K562 (cell line): ENCODE data around the gene LASP1. TPM values are rescaled to one million over a fixed set of nuclear protein-coding genes. Genes with fewer than 3 reads are reported as not detected.

Source experiments
- ATAC-seq: fragments of 200-7000 bp; cut with Tn5 transposase; 3 replicates; pipeline ENCODE4 v1.9.1; 2020; ENCODE audit warnings: moderate library complexity
- BruUV-seq: library from RNA; stranded (reverse); fragments of 400-500 nt; replicated peaks from 2 replicates; lab custom pipeline; 2021; lab: Mats Ljungman, UMichigan
- CTCF ChIA-PET: fragments of 300-600 bp; formaldehyde crosslinking; extraction: SDS; loops from one replicate; lab custom pipeline; 2021; ENCODE audit warnings: low intra/inter-chr PET ratio; lab: Yijun Ruan, JAX
- POLR2A ChIA-PET: fragments of 300-600, 350-650 bp; sonication (Branson Sonifier 250); formaldehyde crosslinking; extraction: SDS; loops from one replicate; lab custom pipeline; 2021; ENCODE audit warnings: antibody characterized with exemption, inconsistent platforms; lab: Yijun Ruan, JAX
- DNase-seq, 4 experiments: peaks; one replicate each; pipeline versions ENCODE4 v3.0.0 to v3.0.0-alpha.2; 2011 to 2018; ENCODE audit warnings: low spot score in 3 of 4, mixed read lengths in 3 of 4; ENCODE audit errors: extremely low read depth in 1 of 4
- FAIRE-seq: peaks from 2 replicates; lab custom pipeline; 2011; peaks lifted over from hg19 to GRCh38; lab: Jason Lieb, UNC
- H2AFZ ChIP-seq: 2 replicates; pipeline ENCODE4 v1.6.0; 2011; ENCODE audit warnings: low read depth, low read length, control low read depth, inconsistent platforms
- H3K27ac ChIP-seq: fragments of 200-600 bp; 3 replicates; pipeline ENCODE4 v1.8.0; 2011; ENCODE audit warnings: low read depth, mild to moderate bottlenecking, control low read depth, inconsistent platforms, low read length, moderate library complexity, mixed read lengths; ENCODE audit errors: extremely low read depth
- H3K27me3 ChIP-seq, 2 experiments: fragments of 300-600 bp in 1 of 2; 2 replicates in 1 of 2; 3 replicates in 1 of 2; pipeline versions ENCODE4 v1.6.0 to v1.8.0; 2011; ENCODE audit warnings: inconsistent platforms in 2 of 2, low read length in 2 of 2, mild to moderate bottlenecking in 1 of 2, mixed read lengths in 1 of 2, moderate library complexity in 1 of 2; ENCODE audit not compliant: control insufficient read depth in 2 of 2, insufficient read depth in 2 of 2
- H3K36me3 ChIP-seq: fragments of 300-600 bp; 3 replicates; pipeline ENCODE4 v1.8.0; 2011; ENCODE audit warnings: mild to moderate bottlenecking, low read length, inconsistent platforms; ENCODE audit not compliant: control insufficient read depth, insufficient read depth
- H3K4me1 ChIP-seq, 2 experiments: fragments of 200-600 bp in 1 of 2; replicated peaks in 1 of 2; 2 replicates in 1 of 2; 3 replicates in 1 of 2; pipeline versions ENCODE4 v1.5.1 to v1.8.0; 2011; ENCODE audit warnings: inconsistent platforms in 2 of 2, low read length in 2 of 2, mild to moderate bottlenecking in 1 of 2, mixed read lengths in 1 of 2, moderate library complexity in 1 of 2; ENCODE audit not compliant: control insufficient read depth in 2 of 2, insufficient read depth in 2 of 2
- H3K4me2 ChIP-seq: 2 replicates; pipeline ENCODE4 v1.6.1; 2011; ENCODE audit warnings: low read length, control low read depth, inconsistent platforms, mixed read lengths; ENCODE audit not compliant: insufficient read depth
- H3K4me3 ChIP-seq: fragments of 200-600 bp; sonication (generic), shearing (Covaris generic); 2 replicates; pipeline ENCODE4 v1.5.1; 2016; ENCODE audit warnings: control low read depth, inconsistent platforms
- H3K79me2 ChIP-seq: fragments of 200-600 bp; 3 replicates; pipeline ENCODE4 v1.8.0; 2011; ENCODE audit warnings: low read length, inconsistent platforms; ENCODE audit not compliant: control insufficient read depth, insufficient read depth
- H3K9ac ChIP-seq, 2 experiments: 2 replicates each; pipeline versions ENCODE4 v1.6.0 to v1.6.1; 2011; ENCODE audit warnings: low read depth in 2 of 2, low read length in 2 of 2, control low read depth in 1 of 2, inconsistent platforms in 1 of 2, mild to moderate bottlenecking in 1 of 2, mixed read lengths in 1 of 2; ENCODE audit not compliant: insufficient read depth in 1 of 2
- H3K9me1 ChIP-seq: one replicate; pipeline ENCODE4 v1.6.0; 2011; ENCODE audit warnings: inconsistent platforms, mild to moderate bottlenecking, low read length, moderate library complexity; ENCODE audit not compliant: control insufficient read depth, insufficient read depth
- H3K9me3 ChIP-seq: replicated peaks from 2 replicates; pipeline ENCODE4 v1.5.1; 2011; ENCODE audit warnings: low read depth, low read length, inconsistent platforms; ENCODE audit not compliant: control insufficient read depth, insufficient read depth
- H4K20me1 ChIP-seq: replicated peaks from 2 replicates; pipeline ENCODE4 v1.6.1; 2011; ENCODE audit warnings: low read length, inconsistent platforms, mixed read lengths; ENCODE audit not compliant: control insufficient read depth, insufficient read depth
- BACH1 ChIP-seq: fragments of 200-800 bp; sonication (Bioruptor generic); IDR thresholded peaks from 2 replicates; pipeline ENCODE4 v1.6.1; 2016; ENCODE audit warnings: missing genetic modification characterization, missing compliant biosample characterization
- BRD9 ChIP-seq: fragments of 450-650 bp; IDR thresholded peaks from 2 replicates; pipeline ENCODE4 v1.6.1; 2018; ENCODE audit warnings: low read depth; ENCODE audit not compliant: partially characterized antibody
- CBFA2T2 ChIP-seq: fragments of 450-650 bp; conservative IDR thresholded peaks from 2 replicates; pipeline ENCODE4 v1.6.1; 2017; ENCODE audit warnings: mild to moderate bottlenecking
- CBX5 ChIP-seq: IDR thresholded peaks from 2 replicates; pipeline ENCODE4 v1.6.1; 2014; ENCODE audit warnings: low read depth, borderline replicate concordance
- CEBPB ChIP-seq: fragments of 450-650 bp; IDR thresholded peaks from 2 replicates; pipeline ENCODE4 v1.6.1; 2016; ENCODE audit warnings: missing genetic modification characterization, missing compliant biosample characterization
- COPS2 ChIP-seq: fragments of 450-650 bp; conservative IDR thresholded peaks from 2 replicates; pipeline ENCODE4 v1.6.1; 2016; ENCODE audit warnings: mild to moderate bottlenecking, moderate library complexity
- HDAC8 ChIP-seq: fragments of 450-650 bp; IDR thresholded peaks from 2 replicates; pipeline ENCODE4 v1.6.1; 2016; ENCODE audit warnings: mild to moderate bottlenecking, missing genetic modification characterization, moderate library complexity, missing compliant biosample characterization
- LEF1 ChIP-seq: fragments of 450-650 bp; IDR thresholded peaks from 2 replicates; pipeline ENCODE4 v1.6.1; 2016; ENCODE audit warnings: mild to moderate bottlenecking
- PHF21A ChIP-seq: fragments of 450-650 bp; IDR thresholded peaks from 2 replicates; pipeline ENCODE4 v1.6.1; 2017; ENCODE audit warnings: low read depth, borderline replicate concordance
- RHOXF2B ChIP-seq: fragments of 250-450 bp; sonication (Bioruptor Pico); conservative IDR thresholded peaks from 2 replicates; pipeline ENCODE4 v1.5.1; 2021
- SMAD2 ChIP-seq: fragments of 150-350 bp; IDR thresholded peaks from 2 replicates; pipeline ENCODE4 v1.6.1; 2014; ENCODE audit warnings: low read depth, mild to moderate bottlenecking, low read length
- SPI1 ChIP-seq: IDR thresholded peaks from 2 replicates; pipeline ENCODE4 v1.6.1; 2011; ENCODE audit warnings: low read depth, low read length, control low read depth, borderline replicate concordance
- ZZZ3 ChIP-seq: fragments of 450-650 bp; IDR thresholded peaks from 2 replicates; pipeline ENCODE4 v1.6.1; 2016; ENCODE audit warnings: antibody characterized with exemption, mild to moderate bottlenecking, moderate library complexity
- WGBS: fragments of 100-300 bp; shearing (Covaris generic); methylation state at CpG from one replicate; pipeline ENCODE4 v1.1.6; 2016; ENCODE audit warnings: low coverage, mixed read lengths; ENCODE audit not compliant: insufficient coverage; ENCODE audit errors: missing lambda C conversion rate; 5-methylcytosine and 5-hydroxymethylcytosine counted together
- in situ Hi-C: fragments of 300-500 bp; cut with MboI; formaldehyde crosslinking; loops from 4 replicates; pipeline ENCODE4 v1.15.0; 2018; ENCODE audit warnings: inconsistent platforms, mixed read lengths
- intact Hi-C: fragments of 100-400 bp; cut with micrococcal nuclease; formaldehyde crosslinking; loops from 2 replicates; pipeline ENCODE4 v1.14.2; 2022
- polyA plus RNA-seq, 8 experiments: library from polyadenylated mRNA; depleted of rRNA in 4 of 8; stranded (reverse) in 5 of 8; unstranded in 3 of 8; fragments of >200 nt; fragmentation: Nextera tagmentation in 2 of 8; fragmentation: Illumina TruSeq in 1 of 8; extraction: Ambion mirVana in 2 of 8; extraction: Trizol in 1 of 8; gene quantifications; 2 replicates each; pipeline versions ENCODE4 v1.2.1 to v1.2.3, GENCODE V29; 2011 to 2014; ENCODE audit warnings: inconsistent platforms in 1 of 8, missing spikeins in 1 of 8
- total RNA-seq, 7 experiments: library from RNA; depleted of rRNA in 6 of 7; stranded (reverse); fragments of >200 nt in 6 of 7; fragmentation: Illumina TruSeq in 2 of 7; extraction: Trizol in 2 of 7; gene quantifications; 2 replicates each; pipeline versions ENCODE4 v1.2.1 to v1.2.3, GENCODE V29; 2011 to 2021; ENCODE audit warnings: low replicate concordance in 1 of 7
- TF ChIP-seq, protein P1 (sequence below): fragments of 450-650 bp; formaldehyde crosslinking; IDR thresholded peaks from 2 replicates; pipeline ENCODE4 v1.4.0; 2020; ENCODE audit warnings: mild to moderate bottlenecking, moderate library complexity

The LASP1 gene
- total and polyA plus RNA-seq, 9 of the 15 experiments (the other 6 are each of a cell fraction or from before 2014, with no cell fraction given), result 23.0 to 125 (median 55.3) TPM

DNA sequence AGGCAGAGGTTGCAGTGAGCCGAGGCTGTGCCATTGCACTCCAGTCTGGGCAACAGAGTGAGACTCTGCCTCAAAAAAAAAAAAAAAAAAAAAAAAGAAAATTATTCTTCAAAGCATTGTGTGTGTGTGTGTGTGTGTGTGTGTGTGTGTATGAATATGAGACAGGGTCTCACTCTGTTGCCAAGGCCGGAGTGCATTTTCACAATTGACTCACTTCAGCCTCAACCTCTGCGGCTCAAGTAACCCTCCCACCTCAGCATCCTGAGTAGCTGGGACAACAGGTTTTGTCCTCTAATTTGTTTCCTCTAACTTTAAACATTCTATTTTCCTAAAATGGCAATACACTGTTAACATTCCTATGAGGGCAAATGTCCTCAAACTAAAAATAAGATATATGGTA, 89.7 kb downstream of the LASP1 start (continued):
- TF ChIP-seq PHF21A, result no peak
- TF ChIP-seq HDAC8 (tag), result no peak
- no peak for TF ChIP-seq CEBPB (tag)
- no peak for TF ChIP-seq CBX5
- TF ChIP-seq RHOXF2B (CRISPR knock-in tag), result no peak
- TF ChIP-seq, protein P1, sequence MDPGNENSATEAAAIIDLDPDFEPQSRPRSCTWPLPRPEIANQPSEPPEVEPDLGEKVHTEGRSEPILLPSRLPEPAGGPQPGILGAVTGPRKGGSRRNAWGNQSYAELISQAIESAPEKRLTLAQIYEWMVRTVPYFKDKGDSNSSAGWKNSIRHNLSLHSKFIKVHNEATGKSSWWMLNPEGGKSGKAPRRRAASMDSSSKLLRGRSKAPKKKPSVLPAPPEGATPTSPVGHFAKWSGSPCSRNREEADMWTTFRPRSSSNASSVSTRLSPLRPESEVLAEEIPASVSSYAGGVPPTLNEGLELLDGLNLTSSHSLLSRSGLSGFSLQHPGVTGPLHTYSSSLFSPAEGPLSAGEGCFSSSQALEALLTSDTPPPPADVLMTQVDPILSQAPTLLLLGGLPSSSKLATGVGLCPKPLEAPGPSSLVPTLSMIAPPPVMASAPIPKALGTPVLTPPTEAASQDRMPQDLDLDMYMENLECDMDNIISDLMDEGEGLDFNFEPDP, result no peak
- no peak for TF ChIP-seq BRD9
- TF ChIP-seq LEF1, result no peak
- TF ChIP-seq BACH1 (tag), result no peak
- TF ChIP-seq SPI1, result no peak
- no peak for TF ChIP-seq COPS2
- TF ChIP-seq, all 486 proteins: peak for 0

DNA sequence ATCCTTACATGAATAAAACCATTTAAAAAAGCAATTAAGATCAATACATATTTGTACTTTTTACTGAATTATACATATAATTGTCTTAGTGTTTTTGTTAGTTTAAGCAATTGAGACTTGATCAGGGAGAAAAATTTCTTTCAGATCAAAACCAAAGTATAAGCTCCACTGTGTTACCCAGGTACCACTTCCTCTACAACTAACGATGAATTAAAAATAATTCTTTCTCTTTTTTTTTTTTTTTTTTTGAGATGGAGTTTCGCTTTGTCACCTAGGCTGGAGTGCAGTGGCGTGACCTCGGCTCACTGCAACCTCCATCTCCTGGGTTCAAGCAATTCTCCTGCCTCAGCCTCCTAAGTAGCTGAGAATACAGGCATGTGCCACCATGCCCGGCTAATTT, 90.5 kb downstream of the LASP1 start:
- DNase-seq (no peak), ATAC-seq (no peak), FAIRE-seq (no peak)
- no peaks in the 10 kb centered on the region for H3K79me2 ChIP-seq
- no peak overlapping the region for H2AFZ ChIP-seq
- H3K27ac ChIP-seq, result no peak overlapping the region
- intact Hi-C loops, result no loop called here
- H4K20me1 ChIP-seq, result no peaks in the 10 kb centered on the region
- no peak overlapping the region for H3K4me3 ChIP-seq
- no TSS peak for BruUV-seq
- H3K36me3 ChIP-seq, result no peaks in the 10 kb centered on the region
- no peaks in the 10 kb centered on the region; a peak in 1 of 5 replicates for H3K4me1 ChIP-seq
- WGBS, result 34% methylated on average over 2 of the region's 5 CpGs
- H3K9ac ChIP-seq, result no peak overlapping the region
- ChIA-PET POLR2A (interaction anchor here (0.7 kb wide), 1 partner anchor 47 kb away, joined by 3 read pairs; no protein-coding TSS in a partner anchor), CTCF (no interaction called here)
- in situ Hi-C loops, result no loop called here
- no peaks in the 10 kb centered on the region for H3K9me1 ChIP-seq
- no peaks in the 10 kb centered on the region for H3K9me3 ChIP-seq
- H3K27me3 ChIP-seq, result no peaks in the 10 kb centered on the region
- no peak overlapping the region for H3K4me2 ChIP-seq
- no peak for TF ChIP-seq SMAD2
- no peak for TF ChIP-seq CBFA2T2
- TF ChIP-seq ZZZ3, result no peak
